WERI-Rb-1 (cell line): ENCODE data around the gene TIMM13.
"Not testable (repeated sequence)": the region's sequence is repeated elsewhere in the genome, so short reads cannot be mapped to it uniquely, and the experiment has no call there.

ENCODE experiments used
- DNase-seq: peaks from one replicate; pipeline ENCODE4 v3.0.0-alpha.2; 2020
- H3K27ac ChIP-seq: fragments of 250-450 bp; sonication (Bioruptor Pico); 2 replicates; pipeline ENCODE4 v1.5.1; 2020; ENCODE audit warnings: mild to moderate bottlenecking, moderate library complexity
- H3K27me3 ChIP-seq: fragments of 250-450 bp; sonication (Bioruptor Pico); 2 replicates; pipeline ENCODE4 v1.5.1; 2021; ENCODE audit warnings: mild to moderate bottlenecking, low read depth, moderate library complexity; ENCODE audit not compliant: insufficient read depth, severe bottlenecking
- H3K36me3 ChIP-seq: fragments of 250-450 bp; sonication (Bioruptor Pico); 2 replicates; pipeline ENCODE4 v1.5.1; 2020; ENCODE audit warnings: mild to moderate bottlenecking, moderate library complexity
- H3K4me3 ChIP-seq: 2 replicates; pipeline ENCODE4 v1.5.1; 2011; ENCODE audit warnings: low read depth, mild to moderate bottlenecking, control low read depth, low read length
- H3K9me3 ChIP-seq: fragments of 250-450 bp; sonication (Bioruptor Pico); 2 replicates; pipeline ENCODE4 v1.5.1; 2021; ENCODE audit warnings: mild to moderate bottlenecking, moderate library complexity; ENCODE audit not compliant: severe bottlenecking
- CTCF ChIP-seq: IDR thresholded peaks from 2 replicates; pipeline ENCODE4 v1.5.1; 2011; ENCODE audit warnings: low read depth, mild to moderate bottlenecking, control low read depth, inconsistent platforms, low read length

The TIMM13 gene

GRCh38 chr19:2421581-2422306, 5.6 kb downstream of the TIMM13 start:
- no peak for DNase-seq
- H3K27me3 ChIP-seq, result no peaks in the 10 kb centered on the region
- no peak overlapping the region for H3K27ac ChIP-seq
- H3K9me3 ChIP-seq, result no peaks in the 10 kb centered on the region
- H3K36me3 ChIP-seq, result peaks cover 19% of the 10 kb centered on the region
- no peak overlapping the region for H3K4me3 ChIP-seq
- TF ChIP-seq CTCF, result no peak

DNA sequence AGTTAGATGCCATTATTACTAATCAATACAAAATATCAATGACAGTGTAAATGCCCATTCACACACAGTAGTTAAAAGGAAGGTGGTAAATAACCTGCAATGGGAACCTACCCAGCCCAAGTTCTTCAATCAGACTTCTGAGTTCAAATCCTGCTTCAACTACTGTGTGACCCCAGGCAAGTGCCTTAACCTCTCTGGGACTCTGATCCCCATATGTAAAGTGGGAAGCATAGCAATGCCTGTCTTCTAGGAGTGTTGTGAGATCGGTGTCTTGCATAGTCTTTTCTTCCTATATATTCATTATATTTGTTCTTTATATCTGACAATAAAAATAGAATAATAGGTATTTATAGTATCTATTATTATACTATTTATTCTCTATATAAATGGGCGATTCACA, 6.9 kb downstream of the TIMM13 start:
- no peak for DNase-seq
- H3K36me3 ChIP-seq, result peaks cover 6% of the 10 kb centered on the region
- H3K27me3 ChIP-seq, result no peaks in the 10 kb centered on the region
- no peaks in the 10 kb centered on the region for H3K9me3 ChIP-seq
- TF ChIP-seq CTCF, result no peak
- no peak overlapping the region for H3K4me3 ChIP-seq
- H3K27ac ChIP-seq, result no peak overlapping the region

GRCh38 chr19:2419754-2420153, 7.6 kb downstream of the TIMM13 start:
- Histone ChIP-seq H3K9me3 (no peaks in the 10 kb centered on the region), H3K27me3 (no peaks in the 10 kb centered on the region), H3K27ac (no peak overlapping the region), H3K36me3 (peaks cover 6% of the 10 kb centered on the region), H3K4me3 (no peak overlapping the region)
- no peak for TF ChIP-seq CTCF
- DNase-seq, result no peak

GRCh38 chr19:2417881-2418406, 9.4 kb downstream of the TIMM13 start:
- H3K27me3 ChIP-seq, result no peaks in the 10 kb centered on the region
- H3K36me3 ChIP-seq, result no peaks in the 10 kb centered on the region
- no peak overlapping the region for H3K27ac ChIP-seq
- no peak overlapping the region for H3K4me3 ChIP-seq
- TF ChIP-seq CTCF, result no peak
- H3K9me3 ChIP-seq, result no peaks in the 10 kb centered on the region
- no peak for DNase-seq

GRCh38 chr19:2417436-2417835, 9.9 kb downstream of the TIMM13 start:
- not testable (repeated sequence) for H3K36me3 ChIP-seq, H3K27ac ChIP-seq, DNase-seq, H3K27me3 ChIP-seq, H3K9me3 ChIP-seq, H3K4me3 ChIP-seq

DNA sequence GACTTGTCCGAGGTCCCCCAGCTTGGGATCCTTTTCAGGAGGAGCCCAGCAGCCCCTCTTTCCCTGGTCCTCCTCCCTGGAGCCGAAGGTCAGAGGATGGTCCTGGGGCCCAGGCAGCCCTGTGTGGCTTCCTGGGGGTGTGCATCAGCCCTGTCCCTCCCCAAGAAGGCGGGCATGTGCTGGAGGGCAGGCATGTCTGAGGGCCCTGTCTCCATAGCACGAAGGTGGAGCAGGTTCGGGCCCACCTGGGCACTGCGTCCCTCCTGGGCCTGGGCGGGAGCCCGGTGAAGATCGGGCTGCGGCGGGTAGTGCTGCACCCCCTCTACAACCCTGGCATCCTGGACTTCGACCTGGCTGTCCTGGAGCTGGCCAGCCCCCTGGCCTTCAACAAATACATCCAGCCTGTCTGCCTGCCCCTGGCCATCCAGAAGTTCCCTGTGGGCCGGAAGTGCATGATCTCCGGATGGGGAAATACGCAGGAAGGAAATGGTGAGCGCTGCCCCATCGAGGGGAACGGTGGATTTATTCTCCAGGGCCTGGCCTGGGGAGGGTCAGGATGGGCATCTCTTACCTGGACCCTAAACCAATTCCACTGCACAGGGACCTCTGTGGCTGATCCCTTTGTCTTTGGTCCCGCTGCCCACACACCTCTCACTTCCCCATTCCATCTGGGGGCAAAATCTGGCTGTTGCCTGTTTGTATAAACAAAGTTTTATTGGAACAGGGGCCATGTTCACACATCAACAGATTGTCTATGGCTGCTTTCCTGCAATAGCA, 10.9 kb downstream of the TIMM13 start:
- no peak for TF ChIP-seq CTCF
- Histone ChIP-seq H3K27me3 (no peaks in the 10 kb centered on the region), H3K27ac (no peak overlapping the region), H3K36me3 (no peaks in the 10 kb centered on the region), H3K4me3 (no peak overlapping the region), H3K9me3 (no peaks in the 10 kb centered on the region)
- DNase-seq, result no peak
